Upper lobe of left lung (tissue), 6 donors: ENCODE measurements around the gene DOCK11. TPM values are rescaled to one million over a fixed set of nuclear protein-coding genes. Genes with fewer than 3 reads are reported as not detected.

Experiments
- ATAC-seq, 2 donors: fragments of 200-7000 bp; cut with Tn5 transposase; one replicate each; pipeline ENCODE4 v1.9.1; 2022; ENCODE audit warnings: mild to moderate bottlenecking in 2 of 2, moderate library complexity in 2 of 2; ENCODE audit not compliant: low FRiP score in 2 of 2
- DNase-seq, 2 donors: peaks; one replicate each; pipeline ENCODE4 v3.0.0-alpha.2; 2019 to 2020
- H3K27ac ChIP-seq, 4 donors: fragments of 200-600 bp; sonication (generic); one replicate each; pipeline ENCODE4 v1.5.1; 2016 to 2019
- H3K27me3 ChIP-seq, 4 donors: fragments of 200-600 bp; sonication (generic); one replicate each; pipeline ENCODE4 v1.5.1; 2017 to 2019
- H3K36me3 ChIP-seq, 4 donors: fragments of 200-600 bp; sonication (generic); one replicate each; pipeline ENCODE4 v1.5.1; 2016 to 2019
- H3K4me1 ChIP-seq, 4 donors: fragments of 200-600 bp; sonication (generic); one replicate each; pipeline ENCODE4 v1.5.1; 2018 to 2019
- H3K4me3 ChIP-seq, 4 donors: fragments of 200-600 bp; sonication (generic); one replicate each; pipeline ENCODE4 v1.5.1; 2017 to 2019; ENCODE audit warnings: mild to moderate bottlenecking in 2 of 4, moderate library complexity in 1 of 4
- H3K9me3 ChIP-seq, 4 donors: fragments of 200-600 bp; sonication (generic); one replicate each; pipeline ENCODE4 v1.5.1; 2018 to 2019
- CTCF ChIP-seq, 6 experiments: fragments of 450-650 bp in 4 of 6; fragments of 200-600 bp in 2 of 6; sonication (generic) in 2 of 6; IDR thresholded peaks; one replicate each; pipeline ENCODE4 v1.5.1; 2016 to 2019; ENCODE audit warnings: antibody characterized with exemption in 6 of 6
- EP300 ChIP-seq, 4 donors: sonication (generic); formaldehyde crosslinking; IDR thresholded peaks; one replicate each; pipeline ENCODE4 v1.5.1; 2017; ENCODE audit warnings: antibody characterized with exemption in 4 of 4, control low read depth in 2 of 4
- POLR2A ChIP-seq, 4 donors: fragments of 450-650 bp; IDR thresholded peaks; one replicate each; pipeline ENCODE4 v1.5.1; 2016 to 2017; ENCODE audit warnings: antibody characterized with exemption in 4 of 4, mild to moderate bottlenecking in 2 of 4
- POLR2AphosphoS5 ChIP-seq, 2 donors: sonication (generic); formaldehyde crosslinking; IDR thresholded peaks; one replicate each; pipeline ENCODE4 v1.5.1; 2017; ENCODE audit warnings: antibody characterized with exemption in 2 of 2
- WGBS, 2 donors: methylation state at CpG; one replicate each; pipeline ENCODE4 v1.1.5; 2017 to 2018; 5-methylcytosine and 5-hydroxymethylcytosine counted together
- total RNA-seq, 6 donors: library from RNA; depleted of rRNA in 4 of 6; stranded (reverse); fragments of >200 nt in 4 of 6; gene quantifications; one replicate each; pipeline versions ENCODE4 v1.1.0 to v1.2.1, GENCODE V29; 2016 to 2021
- donor health status: DM: no; HTN: no; CAD: no; lungs with moderate emphysema.
- donor health status: DM: no; HTN: yes; CAD: no; lungs with severe emphysema.

Gene DOCK11
- total RNA-seq, 6 donors from 2014 or later, result 20.6 to 51.6 (median 42.1) TPM

- Histone ChIP-seq H3K27me3 (no peaks in the 10 kb centered on the region), H3K36me3 (no peaks in the 10 kb centered on the region), H3K4me3 (no peak overlapping the region), H3K4me1 (no peaks in the 10 kb centered on the region), H3K9me3 (no peaks in the 10 kb centered on the region), H3K27ac (no peak overlapping the region)
- ATAC-seq (no peak), DNase-seq (no peak)
- WGBS, 2 donors, result 75 to 91% methylated on average over 4 of the region's 4 CpGs
- TF ChIP-seq EP300 (IDR thresholded peaks at IDR 0.05) (no peak), POLR2A (IDR thresholded peaks at IDR 0.05) (no peak), CTCF (IDR thresholded peaks at IDR 0.05) (no peak), POLR2AphosphoS5 (IDR thresholded peaks at IDR 0.05) (no peak)
These were observed 173.8 kb downstream of the DOCK11 start for GRCh38 chrX:118669435-118669834.

GRCh38 chrX:118675326-118675965 is 179.8 kb downstream of the DOCK11 start:
- DNase-seq, result no peak
- Histone ChIP-seq H3K27ac (no peak overlapping the region), H3K9me3 (no peaks in the 10 kb centered on the region), H3K27me3 (no peaks in the 10 kb centered on the region), H3K4me3 (no peak overlapping the region), H3K36me3 (no peaks in the 10 kb centered on the region), H3K4me1 (no peaks in the 10 kb centered on the region)
- no peak for TF ChIP-seq CTCF (IDR thresholded peaks at IDR 0.05)
- TF ChIP-seq POLR2AphosphoS5 (IDR thresholded peaks at IDR 0.05), result no peak
- 72 to 81% methylated on average over 4 of the region's 4 CpGs for WGBS, 2 donors
- no peak for ATAC-seq

DNA sequence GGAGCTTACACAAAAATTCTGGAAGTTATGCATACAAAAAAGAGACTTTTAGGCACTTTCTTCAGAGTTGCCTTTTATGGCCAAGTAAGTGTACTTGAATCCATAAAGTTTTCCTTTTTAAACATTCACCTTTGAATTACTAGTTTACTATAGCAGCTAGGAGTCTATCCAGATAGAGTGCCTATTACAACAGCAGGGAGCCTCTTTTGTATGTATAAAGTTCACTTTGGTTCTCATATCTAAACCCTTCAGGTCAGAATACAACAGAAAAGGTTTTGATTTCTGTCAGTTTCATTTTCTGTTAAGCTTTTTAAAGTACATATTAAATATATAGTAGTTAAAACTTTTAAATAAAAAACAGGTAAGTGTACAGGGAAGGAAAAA is 180.3 kb downstream of the DOCK11 start:
- Histone ChIP-seq H3K4me1 (no peaks in the 10 kb centered on the region), H3K9me3 (no peaks in the 10 kb centered on the region), H3K36me3 (no peaks in the 10 kb centered on the region), H3K27me3 (no peaks in the 10 kb centered on the region), H3K4me3 (no peak overlapping the region), H3K27ac (no peak overlapping the region)
- no peak for ATAC-seq
- no peak for DNase-seq
- TF ChIP-seq POLR2AphosphoS5 (IDR thresholded peaks at IDR 0.05) (no peak), EP300 (IDR thresholded peaks at IDR 0.05) (no peak), POLR2A (IDR thresholded peaks at IDR 0.05) (no peak), CTCF (IDR thresholded peaks at IDR 0.05) (no peak)

- 62 to 82% methylated on average over 2 of the region's 2 CpGs for WGBS, 2 donors
- no peak for DNase-seq
- TF ChIP-seq EP300 (IDR thresholded peaks at IDR 0.05) (no peak), POLR2AphosphoS5 (IDR thresholded peaks at IDR 0.05) (no peak), CTCF (IDR thresholded peaks at IDR 0.05) (no peak), POLR2A (IDR thresholded peaks at IDR 0.05) (no peak)
These were observed 181.7 kb downstream of the DOCK11 start for GRCh38 chrX:118677318-118677717.

GRCh38 chrX:118679290-118679689 is 183.7 kb downstream of the DOCK11 start:
- Histone ChIP-seq H3K27ac (no peak overlapping the region), H3K36me3 (no peaks in the 10 kb centered on the region), H3K4me3 (no peak overlapping the region), H3K27me3 (no peaks in the 10 kb centered on the region), H3K4me1 (no peaks in the 10 kb centered on the region), H3K9me3 (no peaks in the 10 kb centered on the region)
- ATAC-seq (no peak), DNase-seq (no peak)
- TF ChIP-seq EP300 (IDR thresholded peaks at IDR 0.05) (no peak), POLR2AphosphoS5 (IDR thresholded peaks at IDR 0.05) (no peak), CTCF (IDR thresholded peaks at IDR 0.05) (no peak), POLR2A (IDR thresholded peaks at IDR 0.05) (no peak)
- WGBS, 2 donors, result 88 to 100% methylated on average over 1 of the region's 1 CpG

More at GRCh38 chrX:118677318-118677717, 181.7 kb downstream of the DOCK11 start:
- Histone ChIP-seq H3K36me3 (no peaks in the 10 kb centered on the region), H3K4me3 (no peak overlapping the region), H3K27ac (no peak overlapping the region), H3K9me3 (no peaks in the 10 kb centered on the region), H3K27me3 (no peaks in the 10 kb centered on the region), H3K4me1 (no peaks in the 10 kb centered on the region)
- ATAC-seq, result no peak
